ENCODE data around the gene SEMA4B.
"Not testable (repeated sequence)": the region's sequence is repeated elsewhere in the genome, so short reads cannot be mapped to it uniquely, and the experiment has no call there.

Gene SEMA4B

GRCh38 chr15:90262426-90262825 is 61.3 kb downstream of the SEMA4B start:
- DNase-seq, result no peak

DNA sequence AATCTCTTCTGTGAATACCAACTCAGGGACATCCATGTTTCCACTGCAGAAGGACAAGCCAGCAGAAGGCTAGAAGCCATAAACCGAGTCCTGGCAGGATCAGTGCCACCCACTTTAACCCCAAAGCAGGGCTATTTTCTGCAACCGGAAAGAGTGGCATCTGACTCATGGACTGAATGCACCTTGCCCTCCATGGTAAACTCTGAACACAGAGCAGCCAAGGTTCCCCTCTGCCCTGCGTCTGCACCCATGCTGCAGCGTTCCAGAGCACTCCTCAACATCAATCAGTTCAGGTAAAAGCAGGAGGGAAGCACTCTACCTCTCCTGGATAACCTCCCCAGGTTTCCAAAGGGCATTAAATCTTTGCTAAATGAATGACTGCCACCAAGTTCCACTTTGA is 63.5 kb downstream of the SEMA4B start:
- no peak for DNase-seq

- DNase-seq, result peak; percentile 84
Measured at GRCh38 chr15:90265271-90266060, 64.3 kb downstream of the SEMA4B start, which contains the start of gene NGRN. Gene NGRN, plus strand, starts transcription at chr15:90265672. Its CDS starts 41 bp downstream, at chr15:90265713.

DNA sequence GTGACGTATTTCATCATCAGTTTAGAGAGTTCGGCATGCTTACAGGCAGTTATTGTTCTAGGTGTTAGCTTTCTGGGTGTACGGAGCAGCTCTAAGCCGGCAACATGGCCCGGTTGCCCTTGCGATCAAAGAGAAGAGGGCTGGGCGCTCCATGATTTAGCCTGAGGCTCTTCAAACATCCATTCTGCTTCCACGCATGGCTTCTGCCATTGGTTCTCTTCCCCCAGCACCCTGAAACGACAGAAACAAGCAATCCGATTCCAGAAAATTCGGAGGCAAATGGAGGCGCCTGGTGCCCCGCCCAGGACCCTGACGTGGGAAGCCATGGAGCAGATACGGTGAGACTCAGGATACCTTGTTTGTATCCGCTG is 64.9 kb downstream of the SEMA4B start:
- DNase-seq, result peak; percentile 27

DNA sequence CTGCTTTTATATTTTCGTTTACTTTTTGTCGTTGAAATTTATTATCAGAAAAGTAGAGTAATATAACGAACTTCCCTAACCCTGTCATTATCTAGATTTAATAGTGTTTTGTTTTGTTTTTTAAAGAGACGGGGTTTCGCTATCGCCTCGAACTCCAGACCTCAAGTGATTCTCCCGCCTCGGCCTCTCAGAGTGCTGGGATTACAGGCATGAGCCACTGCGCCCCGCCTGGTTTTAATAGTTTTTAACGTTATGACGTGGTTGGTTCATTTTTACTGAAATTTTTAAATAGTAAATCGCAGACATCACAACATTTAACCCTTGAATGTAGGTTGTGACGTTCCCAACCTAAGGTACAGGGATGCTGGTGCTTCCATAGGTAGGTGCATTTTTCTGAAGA is 65.4 kb downstream of the SEMA4B start:
- DNase-seq, result peak; percentile 25

DNA sequence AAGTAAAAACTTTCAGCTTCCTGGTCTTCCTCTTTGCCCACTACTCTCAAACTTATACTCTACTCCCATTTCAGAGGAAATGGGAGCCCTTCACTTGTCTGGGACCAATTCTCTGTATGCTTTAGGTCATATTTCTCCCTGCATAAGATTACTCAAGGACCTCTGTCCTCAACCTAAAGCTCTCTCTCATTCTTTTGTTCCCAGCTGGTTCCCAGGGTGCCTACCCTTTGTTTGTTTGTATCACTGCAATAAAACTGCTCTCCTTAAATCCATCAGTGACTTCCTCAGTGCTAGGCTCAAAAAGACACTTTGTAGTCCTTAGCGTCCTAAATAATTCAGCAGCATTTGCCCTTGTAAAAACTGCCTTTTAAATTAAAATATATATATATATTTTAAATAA is 67.3 kb downstream of the SEMA4B start:
- DNase-seq, result no peak

GRCh38 chr15:90270502-90271150 is 69.5 kb downstream of the SEMA4B start:
- no peak for DNase-seq

DNA sequence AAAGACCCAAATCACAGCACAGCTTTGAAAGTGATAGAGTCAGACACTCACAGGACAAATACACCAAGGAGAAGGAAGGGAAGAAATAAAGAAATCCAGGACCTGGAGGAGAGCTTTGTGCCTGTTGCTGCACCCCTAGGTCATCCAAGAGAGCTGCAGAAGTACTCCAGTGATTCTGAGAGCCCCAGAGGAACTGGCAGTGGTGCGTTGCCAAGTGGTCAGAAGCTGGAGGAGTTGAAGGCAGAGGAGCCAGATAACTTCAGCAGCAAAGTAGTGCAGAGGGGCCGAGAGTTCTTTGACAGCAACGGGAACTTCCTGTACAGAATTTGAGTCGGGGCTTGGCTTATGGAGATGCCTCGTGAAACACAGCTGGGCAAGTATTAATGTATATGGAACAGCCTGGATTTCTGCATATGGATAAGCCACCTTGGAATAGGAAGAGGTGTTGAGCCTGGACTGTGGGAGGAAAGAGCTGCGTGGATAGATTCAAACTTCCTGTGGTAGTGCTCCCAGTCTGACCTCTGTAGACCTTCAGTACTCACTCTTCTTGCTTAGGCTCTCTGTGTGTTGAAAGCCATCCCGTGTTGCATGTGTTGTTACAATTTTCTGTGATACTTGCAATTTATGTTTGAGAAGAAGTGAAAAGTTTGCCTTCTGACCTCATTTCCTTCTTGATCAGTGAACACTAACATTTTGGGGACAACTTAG is 70.5 kb downstream of the SEMA4B start:
- DNase-seq, result no peak

DNA sequence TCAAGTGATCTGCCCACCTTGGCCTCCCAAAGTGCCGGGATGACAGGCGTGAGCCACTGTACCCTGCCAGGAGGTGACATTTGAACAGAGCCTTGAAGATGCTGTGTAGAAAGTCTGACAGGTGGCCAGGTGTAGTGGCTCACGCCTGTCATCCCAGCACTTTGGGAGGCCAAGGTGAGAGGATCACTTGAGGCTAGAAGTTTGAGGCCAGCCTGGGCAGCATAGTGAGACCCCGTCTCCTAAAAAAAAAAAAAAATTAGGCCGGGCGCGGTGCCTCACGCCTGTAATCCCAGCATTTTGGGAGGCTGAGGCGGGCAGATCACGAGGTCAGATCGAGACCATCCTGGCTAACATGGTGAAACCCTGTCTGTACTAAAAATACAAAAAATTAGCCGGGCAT is 77.3 kb downstream of the SEMA4B start:
- DNase-seq, result not testable (repeated sequence)

All from HCEC 1CT (cell line).